ENCODE data around the gene MARCHF3.

GRCh38 chr5:127076315-127077129, 46.2 kb upstream of the MARCHF3 start:
- TF ChIP-seq NCOR1 (IDR thresholded peaks at IDR 0.05; ENCODE audit: borderline replicate concordance, low read length), result no peak
- no peak for TF ChIP-seq EZH2 (conservative IDR thresholded peaks at IDR 0.05; ENCODE audit: low read depth, low read length)
